DLD1 (cell line): ENCODE results near the gene ADGRV1.
"Not testable (repeated sequence)": the region's sequence is repeated elsewhere in the genome, so short reads cannot be mapped to it uniquely, and the experiment has no call there.

Experiments
- in situ Hi-C: cut with HindIII; loops from 2 replicates; pipeline ENCODE4 v1.10.0; 2017; ENCODE audit warnings: low sequenced_read_pairs

Gene ADGRV1

DNA sequence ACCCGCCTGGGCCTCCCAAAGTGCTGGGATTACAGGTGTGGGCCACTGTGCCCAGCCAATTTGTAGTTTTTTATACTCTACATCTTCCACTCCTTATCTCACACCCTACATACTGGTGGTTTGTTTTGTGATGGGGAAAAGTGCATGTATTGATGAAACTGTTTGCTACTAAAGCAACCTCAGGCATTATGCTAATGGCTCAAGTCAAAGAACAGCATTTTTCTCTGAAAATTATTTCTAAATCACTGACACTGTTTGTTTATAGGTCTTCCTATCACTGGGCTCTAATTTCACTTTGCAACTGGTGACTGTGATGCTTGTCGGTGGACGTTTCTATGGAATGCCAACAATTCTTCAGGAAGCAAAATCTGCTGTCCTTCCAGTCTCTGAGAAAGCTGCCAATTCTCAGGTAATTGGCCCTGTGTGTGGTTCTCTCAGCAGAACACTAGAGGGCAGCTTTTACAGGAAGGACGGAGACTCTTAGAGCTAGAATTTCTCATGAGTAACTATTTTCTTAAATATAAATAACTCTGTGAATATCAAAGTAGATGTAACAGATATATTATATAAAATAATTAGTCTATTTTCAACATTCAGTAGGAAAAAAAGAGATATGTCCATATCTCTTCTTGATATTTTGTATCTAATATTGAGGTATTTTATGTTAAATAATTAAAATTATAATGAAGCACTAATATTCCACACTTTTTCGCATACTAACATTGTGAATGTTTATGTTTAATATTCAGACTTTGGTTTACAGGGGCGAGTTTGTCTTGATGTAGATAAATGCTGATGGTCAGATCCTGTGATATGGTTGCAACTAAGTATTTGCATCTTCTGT, 244.1 kb downstream of the ADGRV1 start:
- in situ Hi-C loops = no loop called here

DNA sequence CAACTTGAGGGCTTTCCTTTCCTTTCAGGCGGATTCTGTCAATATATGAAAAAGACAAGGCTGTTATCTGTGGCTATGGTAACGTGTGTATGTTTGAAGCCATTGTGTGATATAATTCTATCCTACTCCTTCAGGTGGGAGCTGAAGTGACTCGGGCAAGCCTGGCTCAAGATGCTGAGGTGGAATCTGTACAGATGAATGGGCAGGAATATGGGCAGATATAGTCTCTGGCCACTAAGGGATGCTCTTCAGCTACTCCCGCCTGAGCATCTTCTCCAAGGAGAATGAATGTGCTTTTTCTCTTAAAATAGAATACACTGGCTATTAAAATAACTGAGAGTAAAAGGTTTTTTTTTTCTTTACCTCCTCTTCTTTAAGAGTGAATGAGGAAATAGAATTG, 244.8 kb downstream of the ADGRV1 start:
- in situ Hi-C loops = no loop called here

DNA sequence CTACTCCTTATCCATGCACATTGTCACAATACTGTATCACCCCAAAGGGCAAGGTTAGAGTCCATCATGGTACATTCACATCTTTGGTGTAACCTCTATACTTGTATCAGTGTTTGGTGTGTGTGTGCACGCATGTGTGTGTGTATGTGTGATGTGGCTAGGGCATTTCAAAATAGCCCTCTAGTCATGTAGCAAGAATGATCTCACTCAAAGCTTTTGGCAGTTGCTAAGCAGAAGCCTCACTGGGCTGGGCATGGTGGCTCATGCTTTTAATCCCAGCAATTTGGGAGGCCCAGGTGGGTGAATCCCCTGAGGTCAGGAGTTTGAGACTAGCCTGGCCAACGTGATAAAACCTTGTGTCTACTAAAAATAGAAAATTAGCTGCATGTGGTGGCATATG, 245.3 kb downstream of the ADGRV1 start:
- in situ Hi-C loops = no loop called here

DNA sequence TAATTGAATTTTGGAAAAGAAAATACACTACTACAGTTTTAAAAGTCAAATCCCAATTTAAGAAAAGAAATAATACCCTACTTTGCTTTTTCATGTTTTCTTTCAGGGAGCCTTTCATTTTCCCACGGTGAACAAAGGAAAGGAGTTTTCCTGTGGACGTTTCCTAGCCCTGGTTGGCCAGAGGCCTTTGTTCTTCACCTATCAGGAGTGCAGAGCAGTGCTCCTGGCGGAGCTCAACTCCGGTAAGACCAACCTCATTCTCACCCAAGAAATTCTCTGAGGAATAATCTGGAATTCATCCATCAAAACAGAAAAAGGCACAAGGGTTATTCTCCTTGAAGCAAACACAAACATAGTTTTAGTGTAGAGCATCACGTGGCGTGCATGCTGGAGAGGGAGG, 248.9 kb downstream of the ADGRV1 start:
- in situ Hi-C loops = no loop called here

DNA sequence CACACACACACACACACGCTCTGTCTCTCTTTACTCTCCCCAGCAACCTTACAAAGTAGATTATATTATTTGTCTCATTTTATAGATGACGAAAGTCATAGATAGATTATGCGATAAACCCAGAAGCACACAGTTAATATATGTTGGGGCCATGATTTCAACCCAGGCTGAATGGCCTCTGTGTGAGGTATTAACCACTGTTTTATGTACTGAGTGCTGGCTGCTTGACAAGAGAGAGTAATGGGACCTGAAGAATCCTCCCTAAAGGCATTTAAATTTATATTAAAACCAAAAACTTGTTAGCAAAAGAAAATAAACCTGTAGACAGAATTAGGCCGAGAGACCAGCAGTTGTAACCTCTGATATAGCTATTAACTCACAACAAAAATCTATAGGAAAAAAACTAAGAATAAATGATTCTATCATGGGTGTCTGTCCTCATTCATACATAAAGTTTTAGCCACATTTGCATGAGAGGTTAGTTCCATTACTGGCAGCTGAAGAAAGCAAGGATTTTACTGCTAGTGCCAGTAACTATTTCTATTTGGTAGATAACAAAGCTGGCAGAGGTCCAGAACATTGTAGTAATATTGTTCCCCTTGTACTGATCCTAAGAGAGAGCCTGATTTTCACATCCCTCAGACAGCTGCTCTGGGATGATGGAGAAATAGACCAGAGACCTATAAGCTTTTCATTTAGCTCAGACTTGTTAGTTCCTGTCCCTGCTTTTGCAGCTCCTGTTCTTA, 250.9 kb downstream of the ADGRV1 start:
- in situ Hi-C loops = no loop called here

DNA sequence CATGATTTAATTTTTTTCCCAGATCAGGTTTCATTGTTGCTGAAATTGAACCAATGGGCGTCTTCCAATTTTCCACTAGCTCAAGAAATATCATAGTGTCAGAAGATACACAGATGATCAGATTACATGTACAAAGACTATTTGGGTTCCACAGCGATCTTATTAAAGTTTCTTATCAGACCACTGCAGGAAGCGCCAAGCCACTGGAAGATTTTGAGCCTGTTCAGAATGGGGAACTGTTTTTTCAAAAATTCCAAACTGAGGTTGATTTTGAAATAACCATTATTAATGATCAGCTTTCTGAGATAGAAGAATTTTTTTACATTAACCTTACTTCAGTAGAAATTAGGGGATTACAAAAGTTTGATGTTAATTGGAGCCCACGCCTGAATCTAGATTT, 251.6 kb downstream of the ADGRV1 start:
- in situ Hi-C loops = no loop called here

DNA sequence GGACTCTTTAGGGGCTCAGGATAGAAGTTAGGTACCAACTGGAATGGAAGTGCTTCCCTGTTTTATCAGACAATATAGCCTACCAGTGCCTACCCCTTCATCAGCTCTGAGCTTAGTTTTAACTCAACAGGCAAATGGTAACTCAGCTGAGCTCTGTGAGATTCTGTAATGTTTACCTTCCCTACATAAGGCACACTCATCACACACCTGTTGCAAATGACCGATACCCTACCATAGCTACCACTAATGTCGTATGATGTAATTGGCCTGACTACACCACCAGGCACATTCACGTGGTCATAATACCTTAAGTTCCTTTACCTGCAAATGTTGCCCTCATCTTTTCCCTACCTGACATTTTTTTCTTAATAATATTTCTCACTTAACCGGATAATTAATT, 254.8 kb downstream of the ADGRV1 start:
- in situ Hi-C loops = no loop called here

DNA sequence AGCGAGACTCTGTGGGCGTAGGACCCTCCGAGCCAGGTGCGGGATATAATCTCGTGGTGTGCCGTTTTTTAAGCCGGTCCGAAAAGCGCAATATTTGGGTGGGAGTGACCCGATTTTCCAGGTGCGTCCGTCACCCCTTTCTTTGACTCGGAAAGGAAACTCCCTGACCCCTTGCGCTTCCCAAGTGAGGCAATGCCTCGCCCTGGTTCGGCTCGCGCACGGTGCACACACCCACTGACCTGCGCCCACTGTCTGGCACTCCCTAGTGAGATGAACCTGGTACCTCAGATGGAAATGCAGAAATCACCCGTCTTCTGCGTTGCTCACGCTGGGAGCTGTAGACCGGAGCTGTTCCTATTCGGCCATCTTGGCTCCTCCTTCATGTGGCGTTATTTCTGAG, 263.5 kb downstream of the ADGRV1 start:
- in situ Hi-C loops = not testable (repeated sequence)

DNA sequence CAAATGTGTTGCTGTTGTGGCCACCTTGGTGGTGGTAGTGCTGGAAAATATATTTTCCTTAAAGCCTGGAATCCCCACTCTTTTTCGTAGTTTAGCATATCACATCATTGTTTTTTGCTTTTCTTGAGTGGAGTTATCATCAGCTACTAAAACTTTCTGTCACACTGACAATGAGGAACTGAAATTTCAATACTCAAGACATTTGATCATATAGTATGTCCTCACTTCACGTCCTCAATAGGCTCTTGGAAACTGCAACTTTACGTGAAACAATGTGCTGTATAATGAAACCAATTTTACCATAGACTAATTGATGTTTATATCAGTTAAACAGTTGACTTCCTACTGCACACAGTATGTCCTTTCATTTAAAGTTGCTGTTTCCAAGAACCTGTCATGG, 265.8 kb downstream of the ADGRV1 start:
- in situ Hi-C loops = no loop called here

DNA sequence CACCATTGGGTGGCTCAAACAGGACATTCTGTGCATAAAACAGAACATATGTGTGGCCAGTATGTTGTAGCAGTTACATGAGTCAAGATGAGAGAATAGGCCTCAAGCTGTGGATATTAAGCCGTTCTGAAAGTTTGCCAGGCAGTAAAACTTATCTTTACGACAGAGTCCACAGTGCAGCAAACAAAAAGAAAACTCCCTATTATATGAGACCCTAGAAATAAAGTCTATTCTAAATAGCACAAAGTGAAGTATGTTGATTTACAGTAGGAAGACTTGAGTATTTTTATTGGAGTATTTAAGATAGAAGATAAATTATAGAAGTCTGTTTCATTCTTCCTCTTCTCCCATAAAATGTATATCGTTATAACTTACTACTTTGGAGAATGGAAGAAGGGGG, 271.5 kb downstream of the ADGRV1 start:
- in situ Hi-C loops = no loop called here

DNA sequence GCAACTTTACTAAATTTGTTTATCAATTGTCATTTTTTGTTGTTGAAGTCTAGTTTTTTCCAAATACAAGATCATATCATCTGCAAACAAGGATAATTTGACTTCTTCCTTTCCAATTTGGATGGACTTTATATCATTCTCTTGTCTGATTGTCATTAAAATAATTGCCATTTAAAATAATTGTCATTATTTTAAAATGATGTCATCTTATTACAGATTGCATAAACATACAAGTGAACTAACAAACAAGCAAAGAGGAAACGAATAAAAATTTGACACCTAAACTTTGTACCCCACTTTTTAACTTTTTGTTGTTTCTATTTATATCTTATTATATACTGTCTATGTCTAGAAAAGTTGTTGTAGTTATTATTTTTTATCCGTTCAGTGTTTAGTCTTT, 275.2 kb downstream of the ADGRV1 start:
- in situ Hi-C loops = no loop called here

DNA sequence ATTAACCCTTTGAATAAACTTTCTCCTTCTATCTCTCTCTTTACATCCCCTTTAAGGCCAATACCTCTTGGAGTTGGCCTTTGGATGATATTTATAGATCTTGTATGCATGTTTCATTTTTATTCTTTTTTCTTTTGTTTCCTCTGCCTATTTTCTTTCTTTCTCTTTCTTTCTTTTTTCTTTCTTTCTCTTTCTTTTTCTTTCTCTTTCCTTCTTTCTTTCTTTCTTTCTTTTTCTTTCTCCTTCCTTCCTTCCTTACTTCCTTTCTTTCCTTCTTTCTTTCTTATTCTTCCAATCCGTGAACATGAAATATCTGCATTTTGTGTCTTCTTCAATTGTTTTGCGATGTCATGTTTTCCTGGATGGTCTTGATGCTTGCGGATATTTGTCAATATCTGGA, 276.1 kb downstream of the ADGRV1 start:
- in situ Hi-C loops = no loop called here

DNA sequence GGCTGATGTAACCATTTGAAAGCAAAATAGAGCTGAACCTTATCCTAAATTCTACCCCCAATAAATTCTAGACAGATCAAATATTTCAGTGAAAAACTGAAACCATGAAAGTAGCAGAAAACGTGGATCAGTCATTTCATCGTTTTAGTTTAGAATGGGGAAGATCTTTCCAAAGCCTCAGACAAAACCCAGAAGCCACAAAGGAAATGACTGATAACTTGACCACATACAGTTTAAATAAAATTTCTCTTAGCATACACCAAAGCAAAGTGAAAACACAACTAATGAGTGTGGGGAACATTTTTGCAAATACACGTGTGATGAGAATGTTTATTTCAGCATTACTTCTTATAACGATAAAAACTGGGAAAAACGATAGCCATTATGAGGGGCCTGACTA, 284.8 kb downstream of the ADGRV1 start:
- in situ Hi-C loops = no loop called here

DNA sequence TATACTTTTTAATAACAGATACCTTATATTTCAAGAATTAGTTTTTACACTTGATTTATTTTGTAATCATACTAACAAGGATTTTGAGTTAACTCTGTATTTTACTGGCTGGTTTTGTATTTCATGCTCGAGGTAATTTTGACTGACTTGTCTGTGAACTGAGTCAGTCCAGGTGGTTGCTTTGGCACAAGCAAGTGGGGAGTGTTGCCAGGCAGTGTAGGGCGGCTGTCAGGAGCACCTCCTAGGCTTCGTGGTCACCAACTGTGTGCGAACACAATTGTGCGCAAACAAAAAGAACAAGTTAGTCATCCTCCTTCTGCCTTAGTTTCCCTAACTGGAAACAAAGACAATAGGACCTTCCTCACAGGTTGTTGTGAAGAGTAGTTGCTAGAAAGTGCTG, 286.3 kb downstream of the ADGRV1 start:
- in situ Hi-C loops = no loop called here

DNA sequence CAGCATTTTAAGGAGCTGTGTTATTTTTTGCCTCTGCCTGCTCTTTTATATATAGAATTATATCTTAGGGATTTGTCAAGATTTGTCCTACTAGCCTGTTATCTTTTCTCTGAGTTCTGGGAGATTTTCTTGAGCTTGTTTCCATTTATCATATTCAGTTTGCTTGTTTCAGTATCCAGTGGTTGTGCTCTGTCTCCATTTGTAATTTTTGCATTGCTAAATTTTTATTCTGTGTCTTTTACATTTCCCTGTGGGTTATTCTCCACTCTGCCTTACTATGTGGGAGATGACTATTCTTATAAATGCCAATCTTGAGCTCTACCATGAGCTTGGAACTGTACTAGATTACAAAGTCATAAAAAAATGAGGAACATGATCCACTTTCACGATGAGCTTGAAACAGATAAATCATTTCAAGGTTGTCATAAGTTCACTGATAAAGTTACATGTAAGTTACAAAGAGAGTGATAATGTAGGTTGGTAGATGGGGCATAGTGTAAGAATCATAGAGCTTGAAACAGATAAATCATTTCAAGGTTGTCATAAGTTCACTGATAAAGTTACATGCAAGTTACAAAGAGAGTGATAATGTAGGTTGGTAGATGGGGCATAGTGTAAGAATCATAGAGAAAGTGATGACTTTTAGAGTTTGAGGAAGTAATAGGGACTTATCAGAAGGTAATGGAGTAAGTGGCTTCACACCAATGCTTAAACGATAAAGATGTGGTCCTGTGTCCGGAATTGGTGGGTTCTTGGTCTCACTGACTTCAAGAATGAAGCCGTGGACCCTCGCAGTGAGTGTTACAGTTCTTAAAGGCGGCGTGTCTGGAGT, 287.3 kb downstream of the ADGRV1 start:
- in situ Hi-C loops = no loop called here

DNA sequence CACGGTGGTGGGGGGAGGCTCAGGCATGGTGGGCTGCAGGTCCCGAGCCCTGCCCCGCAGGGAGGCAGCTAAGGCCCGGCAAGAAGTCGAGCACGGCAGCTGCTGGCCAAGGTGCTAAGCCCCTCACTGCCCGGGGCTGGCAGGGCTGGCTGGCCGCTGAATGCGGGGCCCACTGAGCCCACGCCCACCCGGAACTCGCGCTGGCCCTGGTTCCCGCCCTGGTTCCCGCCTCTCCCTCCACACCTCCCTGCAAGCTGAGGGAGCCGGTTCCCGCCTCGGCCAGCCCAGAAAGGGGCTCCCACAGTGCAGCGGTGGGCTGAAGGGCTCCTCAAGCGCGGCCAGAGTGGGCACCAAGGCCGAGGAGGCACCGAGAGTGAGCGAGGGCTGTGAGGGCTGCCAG, 289.0 kb downstream of the ADGRV1 start:
- in situ Hi-C loops = not testable (repeated sequence)

DNA sequence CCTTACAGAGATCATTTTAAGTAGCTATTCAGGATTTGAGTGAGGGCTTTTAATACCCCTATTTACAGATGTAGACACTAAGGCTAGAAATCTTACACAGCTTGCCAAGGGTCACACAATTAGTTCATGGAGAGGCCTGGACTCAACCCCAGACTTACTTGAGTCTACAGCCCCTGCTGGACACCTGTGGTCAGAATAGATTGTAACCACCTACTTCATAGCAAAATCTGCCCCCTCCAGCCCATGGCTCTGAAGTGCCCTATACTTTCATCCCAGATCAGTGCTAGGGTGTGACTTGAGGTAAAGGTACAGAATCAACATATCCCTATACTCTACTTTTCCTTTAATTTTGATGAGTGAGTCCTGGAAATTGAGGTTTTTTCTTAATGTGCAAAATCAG, 291.3 kb downstream of the ADGRV1 start:
- in situ Hi-C loops = loop anchor here (25.0 kb wide), 1 partner anchor 562 kb away; no protein-coding TSS in a partner anchor

DNA sequence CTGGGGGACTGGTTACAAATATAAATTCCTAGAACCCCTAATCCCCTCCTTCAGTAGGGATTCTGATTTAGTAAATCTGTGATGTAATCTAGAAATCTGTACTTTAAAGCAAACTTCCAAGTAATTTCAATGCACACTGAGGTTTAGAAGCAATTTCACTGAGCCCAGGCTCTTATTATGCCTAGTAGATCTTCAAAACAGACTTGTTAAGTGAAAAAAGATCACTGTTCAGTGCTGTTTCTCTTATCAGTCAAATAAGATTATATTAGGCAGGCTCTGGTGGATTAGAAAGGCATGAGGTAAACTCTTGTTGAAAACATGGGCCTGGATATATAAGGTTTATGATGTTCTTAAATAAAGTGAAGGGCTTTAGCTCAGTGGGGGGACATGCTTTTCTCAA, 293.9 kb downstream of the ADGRV1 start:
- in situ Hi-C loops = loop anchor here (25.0 kb wide), 1 partner anchor 560 kb away; no protein-coding TSS in a partner anchor

DNA sequence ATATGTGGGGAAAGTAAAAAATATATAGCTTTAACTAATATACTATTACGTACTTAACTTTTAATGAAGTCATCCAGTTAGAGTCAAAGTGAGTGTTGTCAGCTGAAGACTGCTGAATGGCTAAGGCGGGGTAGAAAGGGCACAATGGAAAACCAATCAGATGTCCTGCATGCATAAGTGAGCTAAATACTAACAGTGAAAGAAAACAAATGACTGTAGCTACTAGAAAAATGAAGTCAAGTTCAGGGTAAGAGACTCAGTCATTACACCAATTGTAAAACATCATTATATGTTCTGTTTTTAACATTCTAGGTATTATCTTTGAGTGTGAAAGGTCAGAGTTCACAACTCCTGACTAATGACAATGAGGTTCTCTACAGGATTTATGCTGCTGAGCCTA, 295.2 kb downstream of the ADGRV1 start:
- in situ Hi-C loops = loop anchor here (25.0 kb wide), 1 partner anchor 559 kb away; no protein-coding TSS in a partner anchor

DNA sequence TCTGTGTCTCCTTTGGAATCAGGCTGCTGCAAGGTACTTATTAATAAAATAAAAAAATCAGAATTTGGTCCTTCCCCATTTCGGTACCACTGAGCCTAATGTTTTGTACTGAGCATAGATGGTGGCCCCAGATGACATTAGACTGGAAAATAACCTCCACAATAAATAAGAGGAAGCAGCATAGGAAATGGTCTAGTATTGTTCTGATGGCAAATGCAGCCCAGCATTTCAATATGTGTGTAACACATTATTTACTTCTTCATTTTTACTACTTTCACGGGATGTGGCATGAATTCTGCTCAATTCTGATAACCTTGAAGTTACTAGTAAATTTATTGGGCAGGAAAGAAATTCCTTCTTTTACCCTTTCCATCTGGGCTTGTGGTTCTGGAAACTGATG, 295.6 kb downstream of the ADGRV1 start:
- in situ Hi-C loops = loop anchor here (25.0 kb wide), 1 partner anchor 558 kb away; no protein-coding TSS in a partner anchor
